ENCODE data around the gene ING3.

ING3 gene

DNA sequence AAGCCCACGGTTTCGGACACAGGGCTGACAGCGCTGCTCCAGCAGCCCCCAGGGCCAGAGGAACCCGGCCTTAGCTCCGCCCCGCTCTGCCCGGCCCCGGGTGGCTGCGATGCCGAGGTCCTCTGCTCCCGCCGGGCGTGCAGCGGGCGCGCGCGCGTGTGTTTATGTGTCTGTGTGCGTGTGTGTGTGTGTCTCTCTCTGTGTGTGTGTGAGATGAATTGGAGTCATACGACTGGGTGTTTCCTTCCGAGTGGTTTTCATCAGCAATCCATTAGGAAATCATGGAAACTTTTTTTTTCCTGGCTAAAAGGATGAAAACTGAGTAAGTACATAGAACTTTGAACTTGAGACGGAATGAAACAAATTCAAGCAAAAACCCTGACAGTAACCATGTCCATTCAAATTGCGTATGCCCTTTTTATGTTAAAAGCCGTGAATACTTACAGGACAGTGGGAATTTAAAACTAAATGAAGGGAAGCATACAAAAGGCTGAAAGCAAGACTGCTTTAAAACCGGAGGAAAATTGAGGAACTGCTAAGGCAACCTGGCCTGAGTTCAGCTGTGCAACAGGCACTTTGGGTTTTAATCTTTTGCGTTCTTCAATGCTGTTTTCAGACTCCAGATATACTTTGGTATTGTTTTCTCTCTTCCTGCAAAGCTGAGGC is 38.1 kb downstream of the ING3 start, which contains the start of gene CPED1 (continued):
- TF ChIP-seq IKZF3 (tag by site-specific recombination; IDR thresholded peaks at IDR 0.05) (no peak), ZNF138 (tag by site-specific recombination; IDR thresholded peaks at IDR 0.05; ENCODE audit: borderline replicate concordance) (no peak), ZNF394 (tag by site-specific recombination; IDR thresholded peaks at IDR 0.05; ENCODE audit: borderline replicate concordance) (no peak), ZNF670 (tag by site-specific recombination; IDR thresholded peaks at IDR 0.05; ENCODE audit: low read depth) (no peak), ZBTB8A (tag by site-specific recombination; IDR thresholded peaks at IDR 0.05) (peak; percentile 91), ZNF391 (tag by site-specific recombination; IDR thresholded peaks at IDR 0.05; ENCODE audit: borderline replicate concordance, low read depth) (no peak), KLF8 (tag by site-specific recombination; IDR thresholded peaks at IDR 0.05) (0 out of 2 replicates have a peak, but pooled peaks have one; percentile 34), ZNF239 (tag by site-specific recombination; IDR thresholded peaks at IDR 0.05) (no peak), ZNF768 (tag by site-specific recombination; IDR thresholded peaks at IDR 0.05) (no peak), SCRT1 (tag by site-specific recombination; IDR thresholded peaks at IDR 0.05; ENCODE audit: borderline replicate concordance) (0 out of 2 replicates have a peak, but pooled peaks have one; percentile 82), ZNF266 (tag by site-specific recombination; IDR thresholded peaks at IDR 0.05; ENCODE audit: low read depth) (no peak), ZNF555 (tag by site-specific recombination; conservative IDR thresholded peaks at IDR 0.05) (no peak), SCRT2 (tag by site-specific recombination; IDR thresholded peaks at IDR 0.05) (peak; percentile 96; the same call in 1 of the 2 replicates), ZNF629 (tag by site-specific recombination; IDR thresholded peaks at IDR 0.05) (0 out of 2 replicates have a peak, but pooled peaks have one; percentile 20), EGR2 (tag by site-specific recombination; IDR thresholded peaks at IDR 0.05; ENCODE audit: low read depth) (no peak), ZNF777 (tag by site-specific recombination; IDR thresholded peaks at IDR 0.05; ENCODE audit: borderline replicate concordance) (no peak), WT1 (tag by site-specific recombination; IDR thresholded peaks at IDR 0.05) (no peak), ZSCAN30 (tag by site-specific recombination; IDR thresholded peaks at IDR 0.05) (peak; percentile 19; the same call in 1 of the 2 replicates), ZBTB7A (tag by site-specific recombination; IDR thresholded peaks at IDR 0.05; ENCODE audit: low read depth) (no peak), MYNN (tag by site-specific recombination; IDR thresholded peaks at IDR 0.05; ENCODE audit: borderline replicate concordance) (no peak), ZNF169 (tag by site-specific recombination; IDR thresholded peaks at IDR 0.05) (no peak), ZNF354C (tag by site-specific recombination; IDR thresholded peaks at IDR 0.05; ENCODE audit: borderline replicate concordance, low read depth) (no peak)
- TF ChIP-seq, protein P1, sequence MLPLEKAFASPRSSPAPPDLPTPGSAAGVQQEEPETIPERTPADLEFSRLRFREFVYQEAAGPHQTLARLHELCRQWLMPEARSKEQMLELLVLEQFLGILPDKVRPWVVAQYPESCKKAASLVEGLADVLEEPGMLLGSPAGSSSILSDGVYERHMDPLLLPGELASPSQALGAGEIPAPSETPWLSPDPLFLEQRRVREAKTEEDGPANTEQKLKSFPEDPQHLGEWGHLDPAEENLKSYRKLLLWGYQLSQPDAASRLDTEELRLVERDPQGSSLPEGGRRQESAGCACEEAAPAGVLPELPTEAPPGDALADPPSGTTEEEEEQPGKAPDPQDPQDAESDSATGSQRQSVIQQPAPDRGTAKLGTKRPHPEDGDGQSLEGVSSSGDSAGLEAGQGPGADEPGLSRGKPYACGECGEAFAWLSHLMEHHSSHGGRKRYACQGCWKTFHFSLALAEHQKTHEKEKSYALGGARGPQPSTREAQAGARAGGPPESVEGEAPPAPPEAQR (tag by site-specific recombination; IDR thresholded peaks at IDR 0.05) = no peak
- TF ChIP-seq, protein P2, sequence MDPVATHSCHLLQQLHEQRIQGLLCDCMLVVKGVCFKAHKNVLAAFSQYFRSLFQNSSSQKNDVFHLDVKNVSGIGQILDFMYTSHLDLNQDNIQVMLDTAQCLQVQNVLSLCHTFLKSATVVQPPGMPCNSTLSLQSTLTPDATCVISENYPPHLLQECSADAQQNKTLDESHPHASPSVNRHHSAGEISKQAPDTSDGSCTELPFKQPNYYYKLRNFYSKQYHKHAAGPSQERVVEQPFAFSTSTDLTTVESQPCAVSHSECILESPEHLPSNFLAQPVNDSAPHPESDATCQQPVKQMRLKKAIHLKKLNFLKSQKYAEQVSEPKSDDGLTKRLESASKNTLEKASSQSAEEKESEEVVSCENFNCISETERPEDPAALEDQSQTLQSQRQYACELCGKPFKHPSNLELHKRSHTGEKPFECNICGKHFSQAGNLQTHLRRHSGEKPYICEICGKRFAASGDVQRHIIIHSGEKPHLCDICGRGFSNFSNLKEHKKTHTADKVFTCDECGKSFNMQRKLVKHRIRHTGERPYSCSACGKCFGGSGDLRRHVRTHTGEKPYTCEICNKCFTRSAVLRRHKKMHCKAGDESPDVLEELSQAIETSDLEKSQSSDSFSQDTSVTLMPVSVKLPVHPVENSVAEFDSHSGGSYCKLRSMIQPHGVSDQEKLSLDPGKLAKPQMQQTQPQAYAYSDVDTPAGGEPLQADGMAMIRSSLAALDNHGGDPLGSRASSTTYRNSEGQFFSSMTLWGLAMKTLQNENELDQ (tag by site-specific recombination; IDR thresholded peaks at IDR 0.05; ENCODE audit: low read depth) = no peak
- TF ChIP-seq, protein P3, sequence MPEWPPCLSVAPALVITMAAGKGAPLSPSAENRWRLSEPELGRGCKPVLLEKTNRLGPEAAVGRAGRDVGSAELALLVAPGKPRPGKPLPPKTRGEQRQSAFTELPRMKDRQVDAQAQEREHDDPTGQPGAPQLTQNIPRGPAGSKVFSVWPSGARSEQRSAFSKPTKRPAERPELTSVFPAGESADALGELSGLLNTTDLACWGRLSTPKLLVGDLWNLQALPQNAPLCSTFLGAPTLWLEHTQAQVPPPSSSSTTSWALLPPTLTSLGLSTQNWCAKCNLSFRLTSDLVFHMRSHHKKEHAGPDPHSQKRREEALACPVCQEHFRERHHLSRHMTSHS (tag by site-specific recombination; IDR thresholded peaks at IDR 0.05) = no peak
- TF ChIP-seq, protein P4, sequence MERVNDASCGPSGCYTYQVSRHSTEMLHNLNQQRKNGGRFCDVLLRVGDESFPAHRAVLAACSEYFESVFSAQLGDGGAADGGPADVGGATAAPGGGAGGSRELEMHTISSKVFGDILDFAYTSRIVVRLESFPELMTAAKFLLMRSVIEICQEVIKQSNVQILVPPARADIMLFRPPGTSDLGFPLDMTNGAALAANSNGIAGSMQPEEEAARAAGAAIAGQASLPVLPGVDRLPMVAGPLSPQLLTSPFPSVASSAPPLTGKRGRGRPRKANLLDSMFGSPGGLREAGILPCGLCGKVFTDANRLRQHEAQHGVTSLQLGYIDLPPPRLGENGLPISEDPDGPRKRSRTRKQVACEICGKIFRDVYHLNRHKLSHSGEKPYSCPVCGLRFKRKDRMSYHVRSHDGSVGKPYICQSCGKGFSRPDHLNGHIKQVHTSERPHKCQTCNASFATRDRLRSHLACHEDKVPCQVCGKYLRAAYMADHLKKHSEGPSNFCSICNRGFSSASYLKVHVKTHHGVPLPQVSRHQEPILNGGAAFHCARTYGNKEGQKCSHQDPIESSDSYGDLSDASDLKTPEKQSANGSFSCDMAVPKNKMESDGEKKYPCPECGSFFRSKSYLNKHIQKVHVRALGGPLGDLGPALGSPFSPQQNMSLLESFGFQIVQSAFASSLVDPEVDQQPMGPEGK (tag by site-specific recombination; IDR thresholded peaks at IDR 0.05) = 0 out of 2 replicates have a peak, but pooled peaks have one; percentile 49
- TF ChIP-seq, protein P5, sequence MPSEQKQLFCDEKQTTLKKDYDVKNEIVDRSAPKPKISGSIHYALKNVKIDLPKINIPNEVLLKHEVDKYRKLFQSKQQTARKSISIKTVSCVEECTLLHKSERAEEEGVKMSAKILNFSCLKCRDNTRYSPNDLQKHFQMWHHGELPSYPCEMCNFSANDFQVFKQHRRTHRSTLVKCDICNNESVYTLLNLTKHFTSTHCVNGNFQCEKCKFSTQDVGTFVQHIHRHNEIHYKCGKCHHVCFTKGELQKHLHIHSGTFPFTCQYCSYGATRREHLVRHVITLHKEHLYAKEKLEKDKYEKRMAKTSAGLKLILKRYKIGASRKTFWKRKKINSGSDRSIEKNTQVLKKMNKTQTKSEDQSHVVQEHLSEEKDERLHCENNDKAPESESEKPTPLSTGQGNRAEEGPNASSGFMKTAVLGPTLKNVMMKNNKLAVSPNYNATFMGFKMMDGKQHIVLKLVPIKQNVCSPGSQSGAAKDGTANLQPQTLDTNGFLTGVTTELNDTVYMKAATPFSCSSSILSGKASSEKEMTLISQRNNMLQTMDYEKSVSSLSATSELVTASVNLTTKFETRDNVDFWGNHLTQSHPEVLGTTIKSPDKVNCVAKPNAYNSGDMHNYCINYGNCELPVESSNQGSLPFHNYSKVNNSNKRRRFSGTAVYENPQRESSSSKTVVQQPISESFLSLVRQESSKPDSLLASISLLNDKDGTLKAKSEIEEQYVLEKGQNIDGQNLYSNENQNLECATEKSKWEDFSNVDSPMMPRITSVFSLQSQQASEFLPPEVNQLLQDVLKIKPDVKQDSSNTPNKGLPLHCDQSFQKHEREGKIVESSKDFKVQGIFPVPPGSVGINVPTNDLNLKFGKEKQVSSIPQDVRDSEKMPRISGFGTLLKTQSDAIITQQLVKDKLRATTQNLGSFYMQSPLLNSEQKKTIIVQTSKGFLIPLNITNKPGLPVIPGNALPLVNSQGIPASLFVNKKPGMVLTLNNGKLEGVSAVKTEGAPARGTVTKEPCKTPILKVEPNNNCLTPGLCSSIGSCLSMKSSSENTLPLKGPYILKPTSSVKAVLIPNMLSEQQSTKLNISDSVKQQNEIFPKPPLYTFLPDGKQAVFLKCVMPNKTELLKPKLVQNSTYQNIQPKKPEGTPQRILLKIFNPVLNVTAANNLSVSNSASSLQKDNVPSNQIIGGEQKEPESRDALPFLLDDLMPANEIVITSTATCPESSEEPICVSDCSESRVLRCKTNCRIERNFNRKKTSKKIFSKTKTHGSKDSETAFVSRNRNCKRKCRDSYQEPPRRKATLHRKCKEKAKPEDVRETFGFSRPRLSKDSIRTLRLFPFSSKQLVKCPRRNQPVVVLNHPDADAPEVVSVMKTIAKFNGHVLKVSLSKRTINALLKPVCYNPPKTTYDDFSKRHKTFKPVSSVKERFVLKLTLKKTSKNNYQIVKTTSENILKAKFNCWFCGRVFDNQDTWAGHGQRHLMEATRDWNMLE (tag by site-specific recombination; conservative IDR thresholded peaks at IDR 0.05; ENCODE audit: low read depth) = no peak
